Retina (tissue), 1 donor: ENCODE results near the gene MACO1.

Source experiments
- DNase-seq: peaks from one replicate; pipeline ENCODE4 v3.0.0-alpha.2; 2016

MACO1 gene

GRCh38 chr1:25526753-25527152, 96.1 kb downstream of the MACO1 start:
- DNase-seq: no peak

GRCh38 chr1:25527226-25527846, 96.6 kb downstream of the MACO1 start:
- DNase-seq: no peak

GRCh38 chr1:25527946-25528595, 97.4 kb downstream of the MACO1 start:
- no peak for DNase-seq

GRCh38 chr1:25528881-25529517, 98.3 kb downstream of the MACO1 start:
- no peak for DNase-seq

- no peak for DNase-seq
Measured at GRCh38 chr1:25529518-25530185, 99.0 kb downstream of the MACO1 start.

GRCh38 chr1:25530186-25531081, 99.7 kb downstream of the MACO1 start:
- DNase-seq: no peak

- no peak for DNase-seq
Measured at GRCh38 chr1:25531082-25531461, 100.4 kb downstream of the MACO1 start.

- no peak for DNase-seq
Measured at GRCh38 chr1:25532970-25533369, 102.3 kb downstream of the MACO1 start.

- no peak for DNase-seq
Measured at GRCh38 chr1:25533775-25534409, 103.2 kb downstream of the MACO1 start.

- no peak for DNase-seq
Measured at GRCh38 chr1:25534410-25534788, 103.7 kb downstream of the MACO1 start.

- no peak for DNase-seq
Measured at GRCh38 chr1:25536124-25536523, 105.4 kb downstream of the MACO1 start.

- DNase-seq: peak; percentile 50
Measured at GRCh38 chr1:25537153-25537831, 106.6 kb downstream of the MACO1 start.

- DNase-seq: no peak
Measured at GRCh38 chr1:25538191-25538767, 107.6 kb downstream of the MACO1 start.

- no peak for DNase-seq
Measured at GRCh38 chr1:25540750-25541342, 110.1 kb downstream of the MACO1 start.

GRCh38 chr1:25541425-25541824, 110.7 kb downstream of the MACO1 start:
- DNase-seq: no peak

GRCh38 chr1:25541889-25542658, 111.4 kb downstream of the MACO1 start:
- DNase-seq: no peak

GRCh38 chr1:25543005-25543424, 112.3 kb downstream of the MACO1 start:
- DNase-seq: no peak

GRCh38 chr1:25543425-25544242, 112.9 kb downstream of the MACO1 start, which contains the start of gene LDLRAP1:
Gene LDLRAP1 (plus strand): TSS chr1:25543606. CDS start chr1:25543699, 93 bp downstream.
- DNase-seq: peak; percentile 56

GRCh38 chr1:25544243-25544764, 113.6 kb downstream of the MACO1 start:
- DNase-seq: peak; percentile 18
